Testis (tissue), 3 donors: Measurements from ENCODE around the gene SLC28A3. TPM values are rescaled to one million over a fixed set of nuclear protein-coding genes. Genes with fewer than 3 reads are reported as not detected.

Experiments
- DNase-seq: peaks from one replicate; pipeline ENCODE4 v3.0.0-alpha.2; 2019
- H3K27ac ChIP-seq, 2 donors: fragments of 200-600 bp; sonication (generic); one replicate each; pipeline ENCODE4 v1.5.1; 2019
- H3K27me3 ChIP-seq: fragments of 200-600 bp; sonication (generic); one replicate; pipeline ENCODE4 v1.5.1; 2019
- H3K36me3 ChIP-seq: fragments of 200-600 bp; sonication (generic); one replicate; pipeline ENCODE4 v1.5.1; 2017; ENCODE audit warnings: low read depth; ENCODE audit errors: missing control alignments
- H3K4me1 ChIP-seq: fragments of 200-600 bp; sonication (generic); one replicate; pipeline ENCODE4 v1.5.1; 2019
- H3K4me3 ChIP-seq, 2 donors: fragments of 200-600 bp; sonication (generic); one replicate each; pipeline ENCODE4 v1.5.1; 2017 to 2019
- H3K9me3 ChIP-seq: fragments of 200-600 bp; sonication (generic); one replicate; pipeline ENCODE4 v1.5.1; 2017
- POLR2A ChIP-seq: fragments of 450-650 bp; IDR thresholded peaks from one replicate; pipeline ENCODE4 v1.6.1; 2017; ENCODE audit warnings: antibody characterized with exemption, mild to moderate bottlenecking, moderate library complexity
- WGBS, 2 donors: methylation state at CpG; one replicate each; pipeline ENCODE4 v1.1.5; 2018; 5-methylcytosine and 5-hydroxymethylcytosine counted together
- intact Hi-C: fragments of 100-400 bp; cut with DNase I; formaldehyde crosslinking; loops from one replicate; pipeline ENCODE4 v1.15.1; 2023; ENCODE audit warnings: low total_unique reads
- polyA plus RNA-seq: library from polyadenylated mRNA; stranded (reverse); fragments of 350-450 nt; fragmentation: Illumina TruSeq; extraction: RNeasy Lipid Tissue Mini Kit (QIAGEN cat#74804); gene quantifications from one replicate; pipeline ENCODE4 v1.2.3, GENCODE V29; 2014; ENCODE audit warnings: low read depth, low replicate concordance; ENCODE audit not compliant: insufficient read depth
- total RNA-seq, 2 donors: library from RNA; depleted of rRNA; stranded (reverse); fragments of >200 nt; gene quantifications; one replicate each; pipeline ENCODE4 v1.2.3, GENCODE V29; 2016
- TF ChIP-seq, protein P1 (sequence below), 3 experiments: fragments of 450-650 bp in 2 of 3; fragments of 200-600 bp in 1 of 3; sonication (generic) in 1 of 3; IDR thresholded peaks; one replicate each; pipeline ENCODE4 v1.5.1; 2016 to 2019; ENCODE audit warnings: antibody characterized with exemption in 3 of 3, mild to moderate bottlenecking in 2 of 3, moderate library complexity in 1 of 3

SLC28A3 gene
- total and polyA plus RNA-seq, 3 donors from 2014 or later, result 0.08 to 1.7 (median 0.31) TPM

DNA sequence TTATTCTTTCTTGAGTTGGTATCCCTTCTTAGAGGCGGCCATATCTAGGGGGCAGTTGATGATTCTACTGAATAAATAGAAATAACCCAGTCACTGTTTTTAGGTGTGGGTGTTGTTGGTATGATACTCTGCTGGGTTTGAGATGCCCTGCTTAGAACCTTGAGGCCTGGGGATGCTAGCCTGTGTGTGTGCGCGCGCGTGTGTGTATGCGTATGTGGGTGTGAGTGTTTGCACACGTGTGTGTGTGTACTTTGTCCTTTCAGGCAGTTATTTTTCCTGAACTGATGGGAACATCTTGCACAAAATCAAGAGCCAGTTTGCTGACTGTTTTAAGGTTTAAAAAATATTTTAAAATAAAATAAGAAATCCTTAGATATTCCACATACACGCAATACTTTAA lies 3.3 kb downstream of the SLC28A3 start:
- TF ChIP-seq, protein P1, sequence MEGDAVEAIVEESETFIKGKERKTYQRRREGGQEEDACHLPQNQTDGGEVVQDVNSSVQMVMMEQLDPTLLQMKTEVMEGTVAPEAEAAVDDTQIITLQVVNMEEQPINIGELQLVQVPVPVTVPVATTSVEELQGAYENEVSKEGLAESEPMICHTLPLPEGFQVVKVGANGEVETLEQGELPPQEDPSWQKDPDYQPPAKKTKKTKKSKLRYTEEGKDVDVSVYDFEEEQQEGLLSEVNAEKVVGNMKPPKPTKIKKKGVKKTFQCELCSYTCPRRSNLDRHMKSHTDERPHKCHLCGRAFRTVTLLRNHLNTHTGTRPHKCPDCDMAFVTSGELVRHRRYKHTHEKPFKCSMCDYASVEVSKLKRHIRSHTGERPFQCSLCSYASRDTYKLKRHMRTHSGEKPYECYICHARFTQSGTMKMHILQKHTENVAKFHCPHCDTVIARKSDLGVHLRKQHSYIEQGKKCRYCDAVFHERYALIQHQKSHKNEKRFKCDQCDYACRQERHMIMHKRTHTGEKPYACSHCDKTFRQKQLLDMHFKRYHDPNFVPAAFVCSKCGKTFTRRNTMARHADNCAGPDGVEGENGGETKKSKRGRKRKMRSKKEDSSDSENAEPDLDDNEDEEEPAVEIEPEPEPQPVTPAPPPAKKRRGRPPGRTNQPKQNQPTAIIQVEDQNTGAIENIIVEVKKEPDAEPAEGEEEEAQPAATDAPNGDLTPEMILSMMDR (IDR thresholded peaks at IDR 0.05), result no peak
- TF ChIP-seq POLR2A, result no peak
- no peaks in the 10 kb centered on the region for H3K27me3 ChIP-seq
- H3K4me1 ChIP-seq, result no peaks in the 10 kb centered on the region
- H3K36me3 ChIP-seq, result no peaks in the 10 kb centered on the region
- whole genome bisulfite sequencing, 2 donors, result 90 to 91% methylated on average over 8 of the region's 8 CpGs
- DNase-seq, result no peak
- intact Hi-C loops, result no loop called here
- no peaks in the 10 kb centered on the region for H3K9me3 ChIP-seq
- no peak overlapping the region for H3K4me3 ChIP-seq
- H3K27ac ChIP-seq, result no peak overlapping the region

DNA sequence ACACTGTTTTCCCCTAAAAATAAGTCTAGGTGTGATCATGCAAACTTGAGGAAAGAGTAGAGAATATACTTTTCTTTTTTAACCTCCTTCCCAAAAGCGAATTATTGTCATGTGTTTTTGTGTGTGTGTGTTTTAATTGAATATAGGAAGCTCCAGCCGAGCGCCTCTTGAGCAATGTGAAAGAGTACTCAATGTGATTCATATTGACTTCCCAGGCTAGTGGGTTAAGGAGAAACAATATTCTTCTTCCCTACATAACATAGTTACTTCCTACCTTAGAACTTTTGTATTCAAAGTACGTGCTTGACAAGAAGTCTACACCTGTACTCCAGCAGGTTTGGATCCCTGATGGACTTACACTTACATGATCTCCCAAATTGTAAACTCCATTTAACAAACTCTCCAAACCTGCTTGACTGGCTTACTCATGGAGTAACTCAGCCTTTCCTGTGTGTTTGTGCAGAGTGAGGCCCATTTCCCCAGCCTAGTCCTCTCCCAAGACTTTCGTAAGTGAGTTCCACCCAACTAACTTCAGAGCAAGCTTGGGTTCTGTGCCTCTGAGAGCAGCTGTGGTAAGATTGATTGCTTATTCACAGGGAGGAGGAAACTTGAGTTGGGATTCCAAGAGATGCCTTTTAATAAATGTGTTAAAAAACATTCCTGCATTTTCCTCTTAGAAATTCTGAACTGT lies 9.3 kb downstream of the SLC28A3 start:
- intact Hi-C loops, result no loop called here
- TF ChIP-seq, protein P1 (IDR thresholded peaks at IDR 0.05), result no peak
- TF ChIP-seq POLR2A, result no peak
- WGBS, 2 donors, result 85% methylated on average over 5 of the region's 5 CpGs
- no peak for DNase-seq
- H3K4me1 ChIP-seq, result no peaks in the 10 kb centered on the region
- H3K27ac ChIP-seq, result no peak overlapping the region
- H3K9me3 ChIP-seq, result no peaks in the 10 kb centered on the region
- H3K36me3 ChIP-seq, result no peaks in the 10 kb centered on the region
- H3K4me3 ChIP-seq, result no peak overlapping the region
- H3K27me3 ChIP-seq, result no peaks in the 10 kb centered on the region

DNA sequence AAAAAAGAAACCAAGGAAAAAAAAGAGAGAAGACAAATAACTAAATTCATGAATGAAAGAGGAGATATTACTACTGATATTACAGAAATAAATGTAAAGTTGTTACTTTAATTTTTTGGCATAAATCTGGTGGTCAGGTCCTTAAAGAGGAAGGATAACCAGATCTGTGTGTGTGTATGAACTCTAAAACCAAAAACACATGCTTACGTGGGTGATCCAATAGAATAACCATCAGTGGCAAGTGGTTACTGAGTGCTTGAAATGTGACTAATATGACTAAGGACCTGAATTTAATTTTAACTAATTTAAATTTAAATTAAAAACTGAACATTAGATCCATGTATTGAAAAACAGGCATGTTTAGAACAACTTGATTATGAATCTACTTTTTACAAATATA lies 10.3 kb downstream of the SLC28A3 start:
- H3K4me3 ChIP-seq, result no peak overlapping the region
- no peak for DNase-seq
- H3K4me1 ChIP-seq, result no peaks in the 10 kb centered on the region
- H3K36me3 ChIP-seq, result no peaks in the 10 kb centered on the region
- intact Hi-C loops, result no loop called here
- TF ChIP-seq, protein P1 (IDR thresholded peaks at IDR 0.05), result no peak
- TF ChIP-seq POLR2A, result no peak
- 95 to 97% methylated on average over 1 of the region's 1 CpG for WGBS, 2 donors
- H3K27ac ChIP-seq, result no peak overlapping the region
- no peaks in the 10 kb centered on the region for H3K27me3 ChIP-seq
- H3K9me3 ChIP-seq, result no peaks in the 10 kb centered on the region

DNA sequence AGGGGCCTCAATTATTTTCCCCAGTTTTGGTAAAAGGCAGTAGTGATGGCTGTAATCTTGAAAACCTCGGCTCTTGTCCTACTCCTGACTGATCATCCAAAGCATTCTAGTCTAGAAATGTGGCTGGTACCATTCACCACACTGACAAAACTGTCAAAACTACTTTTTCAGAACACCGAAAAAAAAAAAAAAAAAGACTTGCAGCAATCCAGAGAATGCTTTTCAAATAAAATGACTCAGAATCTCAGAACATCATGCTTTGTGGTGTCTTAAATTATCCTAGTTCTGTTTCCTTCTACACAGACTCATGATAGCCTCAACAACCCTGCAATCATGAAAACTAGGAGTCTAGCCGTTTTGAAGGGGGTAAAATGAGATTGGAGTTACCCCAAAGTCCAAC lies 13.4 kb downstream of the SLC28A3 start:
- Histone ChIP-seq H3K27ac (no peak overlapping the region), H3K4me1 (no peaks in the 10 kb centered on the region), H3K4me3 (no peak overlapping the region), H3K36me3 (no peaks in the 10 kb centered on the region), H3K9me3 (no peaks in the 10 kb centered on the region), H3K27me3 (no peaks in the 10 kb centered on the region)
- WGBS, 2 donors, result 88 to 90% methylated on average over 3 of the region's 3 CpGs
- TF ChIP-seq POLR2A, result no peak
- TF ChIP-seq, protein P1 (IDR thresholded peaks at IDR 0.05), result no peak
- intact Hi-C loops, result no loop called here
- DNase-seq, result no peak

DNA sequence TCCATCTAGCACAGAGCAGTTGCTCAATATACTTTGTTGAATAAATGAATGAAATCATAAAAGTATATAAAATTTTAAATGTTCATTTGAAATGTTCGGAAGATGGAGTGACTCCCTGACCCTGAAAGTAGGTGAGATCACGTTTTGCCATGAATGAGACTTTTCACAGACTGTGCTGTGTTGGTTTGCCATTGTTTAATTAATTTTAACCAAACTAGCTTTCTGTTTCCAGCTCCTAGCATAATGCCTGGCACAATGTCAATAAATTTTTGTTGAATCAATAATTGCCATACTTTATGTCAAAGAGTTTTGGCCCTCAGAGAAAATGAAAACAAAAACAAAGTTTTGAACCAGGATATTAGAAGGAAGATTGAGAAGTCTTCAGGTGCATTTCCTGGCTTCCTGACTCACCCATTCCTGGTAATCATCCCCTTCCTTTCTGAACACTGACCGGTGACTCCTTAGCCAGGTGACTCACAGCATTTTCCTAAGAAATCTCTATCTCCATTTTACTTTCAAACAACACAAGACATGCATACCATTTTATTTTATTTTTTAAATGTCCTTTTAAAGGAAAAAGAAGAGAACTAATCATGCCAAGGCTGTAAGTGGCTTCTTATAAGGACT lies 15.1 kb downstream of the SLC28A3 start:
- WGBS, 2 donors, result 75 to 82% methylated on average over 3 of the region's 3 CpGs
- H3K27ac ChIP-seq, result no peak overlapping the region
- TF ChIP-seq POLR2A, result no peak
- TF ChIP-seq, protein P1 (IDR thresholded peaks at IDR 0.05), result no peak
- H3K27me3 ChIP-seq, result no peaks in the 10 kb centered on the region
- H3K4me3 ChIP-seq, result no peak overlapping the region
- intact Hi-C loops, result no loop called here
- H3K9me3 ChIP-seq, result no peaks in the 10 kb centered on the region
- H3K4me1 ChIP-seq, result no peaks in the 10 kb centered on the region
- no peak for DNase-seq
- H3K36me3 ChIP-seq, result no peaks in the 10 kb centered on the region
